Measurements from ENCODE around the gene RANBP3.

Gene RANBP3

GRCh38 chr19:5914946-5915781 lies 62.8 kb downstream of the RANBP3 start:
- peak overlapping the region; percentile 92 for H2BK12ac ChIP-seq (ENCODE audit: low read length)
- H3K4ac ChIP-seq (ENCODE audit: low read depth, low read length) = peak overlapping the region; percentile 67
- H3K27ac ChIP-seq (ENCODE audit: low read depth, low read length) = peak overlapping the region; percentile 74
- peak overlapping the region; percentile 98 for H2AK5ac ChIP-seq (ENCODE audit: low read length)
- H2BK120ac ChIP-seq (ENCODE audit: insufficient read depth, low read length, poor library complexity) = peak overlapping the region; percentile 88
- H3K79me1 ChIP-seq (ENCODE audit: low read length) = peaks cover 28% of the 10 kb centered on the region
- H3K4me2 ChIP-seq (ENCODE audit: low read length) = peak overlapping the region; percentile 46
- no peaks in the 10 kb centered on the region for H3K27me3 ChIP-seq (ENCODE audit: insufficient read depth, low read length)
- peak overlapping the region; percentile 96 for H3K14ac ChIP-seq (ENCODE audit: low read length)
- H3K79me2 ChIP-seq (ENCODE audit: control insufficient read depth, insufficient read depth, low read length, poor library complexity) = peaks cover 8% of the 10 kb centered on the region
- peak overlapping the region; percentile 70 for H4K12ac ChIP-seq (ENCODE audit: low read depth, low read length)
- peak; percentile 75 to 84 for DNase-seq
- peak overlapping the region; percentile 56 for H2AFZ ChIP-seq (ENCODE audit: insufficient read depth, low read length, poor library complexity)
- H4K91ac ChIP-seq (ENCODE audit: low read depth, low read length) = peak overlapping the region; percentile 90
- no CpG with 5 or more reads among the region's 42 CpGs for WGBS (ENCODE audit: extremely low coverage, insufficient coverage, insufficient read length)
- no peak overlapping the region for H3K23ac ChIP-seq (ENCODE audit: low read length)
- H2BK5ac ChIP-seq (ENCODE audit: low read depth, low read length, poor library complexity) = peak overlapping the region; percentile 91
- H4K8ac ChIP-seq (ENCODE audit: low read depth, low read length) = peak overlapping the region; percentile 85
- no peaks in the 10 kb centered on the region for H3K9me3 ChIP-seq (ENCODE audit: insufficient read depth, low read depth, low read length)
- H3K9ac ChIP-seq (ENCODE audit: low read length) = no peak overlapping the region
- H3K4me1 ChIP-seq (ENCODE audit: control insufficient read depth in 1 of 2, insufficient read depth in 2 of 2, low read length in 2 of 2) = peaks cover 32 to 41% of the 10 kb centered on the region in 2 experiments
- H3K36me3 ChIP-seq (ENCODE audit: control insufficient read depth in 1 of 2, insufficient read depth in 2 of 2, low read length in 2 of 2) = peaks cover 50 to 51% of the 10 kb centered on the region in 2 experiments
- H3K4me3 ChIP-seq (ENCODE audit: low read depth, low read length) = no peak overlapping the region
- peak overlapping the region; percentile 98 for H3K18ac ChIP-seq (ENCODE audit: low read length)

- Histone ChIP-seq H3K4me2 (ENCODE audit: low read length) (no peak overlapping the region), H3K14ac (ENCODE audit: low read length) (peak overlapping the region; percentile 96), H3K79me2 (ENCODE audit: control insufficient read depth, insufficient read depth, low read length, poor library complexity) (peaks cover 8% of the 10 kb centered on the region), H4K8ac (ENCODE audit: low read depth, low read length) (peak overlapping the region; percentile 17), H3K4ac (ENCODE audit: low read depth, low read length) (peak overlapping the region; percentile 25), H3K27ac (ENCODE audit: low read depth, low read length) (peak overlapping the region; percentile 35), H2BK120ac (ENCODE audit: insufficient read depth, low read length, poor library complexity) (peak overlapping the region; percentile 87), H3K23ac (ENCODE audit: low read length) (no peak overlapping the region), H3K79me1 (ENCODE audit: low read length) (peaks cover 34% of the 10 kb centered on the region), H3K27me3 (ENCODE audit: insufficient read depth, low read length) (no peaks in the 10 kb centered on the region), H3K36me3 (ENCODE audit: control insufficient read depth in 1 of 2, insufficient read depth in 2 of 2, low read length in 2 of 2) (peaks cover 43 to 48% of the 10 kb centered on the region in 2 experiments), H2AFZ (ENCODE audit: insufficient read depth, low read length, poor library complexity) (no peak overlapping the region), H2BK12ac (ENCODE audit: low read length) (peak overlapping the region; percentile 92), H2BK5ac (ENCODE audit: low read depth, low read length, poor library complexity) (peak overlapping the region; percentile 73), H3K9me3 (ENCODE audit: insufficient read depth, low read depth, low read length) (no peaks in the 10 kb centered on the region), H4K91ac (ENCODE audit: low read depth, low read length) (peak overlapping the region; percentile 90), H3K4me3 (ENCODE audit: low read depth, low read length) (no peak overlapping the region), H3K4me1 (ENCODE audit: control insufficient read depth in 1 of 2, insufficient read depth in 2 of 2, low read length in 2 of 2) (peaks cover 38 to 48% of the 10 kb centered on the region in 2 experiments), H4K12ac (ENCODE audit: low read depth, low read length) (no peak overlapping the region), H2AK5ac (ENCODE audit: low read length) (peak overlapping the region; percentile 98), H3K9ac (ENCODE audit: low read length) (no peak overlapping the region), H3K18ac (ENCODE audit: low read length) (peak overlapping the region; percentile 98)
- DNase-seq = no peak
- WGBS (ENCODE audit: extremely low coverage, insufficient coverage, insufficient read length) = no CpG with 5 or more reads among the region's 22 CpGs
Observed at GRCh38 chr19:5914358-5914774, 63.6 kb downstream of the RANBP3 start.

DNA sequence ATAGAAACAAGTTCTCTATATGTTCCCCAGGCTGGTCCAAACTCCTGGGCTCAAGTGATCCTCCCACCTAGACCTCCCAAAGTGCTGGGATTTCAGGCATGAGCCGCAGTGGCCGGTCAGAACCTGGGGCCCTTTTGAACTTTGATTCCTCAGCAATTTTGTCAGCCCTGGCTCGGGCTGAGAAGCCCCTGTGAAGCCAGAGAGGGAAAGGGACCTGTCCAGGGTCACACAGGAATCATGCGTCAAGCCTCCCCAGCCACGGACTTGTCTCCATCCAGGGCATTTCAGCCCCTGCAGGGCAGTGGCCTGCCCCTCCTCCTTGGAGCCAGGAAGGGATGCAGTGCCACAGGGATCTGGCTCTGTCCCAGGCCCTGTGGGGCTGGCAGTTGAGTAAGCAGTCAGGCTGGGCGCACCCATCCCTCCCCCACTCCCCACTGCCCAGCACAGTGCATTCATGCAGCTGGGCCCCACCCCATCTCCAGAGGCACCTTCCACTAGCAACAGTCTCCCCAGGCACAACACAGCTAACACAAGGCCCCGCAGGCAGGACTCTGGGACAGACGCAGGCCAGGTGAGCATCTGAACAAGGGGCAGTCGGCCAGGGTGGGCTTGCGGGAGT lies 64.1 kb downstream of the RANBP3 start, which contains the start of gene CAPS:
TSS of gene CAPS (plus strand) at position 516 of the 619 bp plus-strand sequence. CDS start 153 bp downstream, outside the sequence.
- H3K14ac ChIP-seq (ENCODE audit: low read length) = peak within 1 kb of the TSS; percentile 96

GRCh38 chr19:5911366-5911765 lies 66.6 kb downstream of the RANBP3 start:
- Histone ChIP-seq H2BK5ac (ENCODE audit: low read depth, low read length, poor library complexity) (no peak overlapping the region), H3K4ac (ENCODE audit: low read depth, low read length) (no peak overlapping the region), H3K79me1 (ENCODE audit: low read length) (peaks cover 38% of the 10 kb centered on the region), H4K12ac (ENCODE audit: low read depth, low read length) (no peak overlapping the region), H3K14ac (ENCODE audit: low read length) (no peak overlapping the region), H3K79me2 (ENCODE audit: control insufficient read depth, insufficient read depth, low read length, poor library complexity) (peaks cover 8% of the 10 kb centered on the region), H3K36me3 (ENCODE audit: control insufficient read depth in 1 of 2, insufficient read depth in 2 of 2, low read length in 2 of 2) (peaks cover 14 to 20% of the 10 kb centered on the region in 2 experiments), H3K9ac (ENCODE audit: low read length) (no peak overlapping the region), H3K9me3 (ENCODE audit: insufficient read depth, low read depth, low read length) (no peaks in the 10 kb centered on the region), H3K27ac (ENCODE audit: low read depth, low read length) (no peak overlapping the region), H2AFZ (ENCODE audit: insufficient read depth, low read length, poor library complexity) (no peak overlapping the region), H2BK12ac (ENCODE audit: low read length) (no peak overlapping the region), H3K4me1 (ENCODE audit: control insufficient read depth in 1 of 2, insufficient read depth in 2 of 2, low read length in 2 of 2) (peaks cover 41 to 53% of the 10 kb centered on the region in 2 experiments), H3K27me3 (ENCODE audit: insufficient read depth, low read length) (no peaks in the 10 kb centered on the region), H4K91ac (ENCODE audit: low read depth, low read length) (no peak overlapping the region), H3K18ac (ENCODE audit: low read length) (no peak overlapping the region), H3K23ac (ENCODE audit: low read length) (no peak overlapping the region), H3K4me2 (ENCODE audit: low read length) (no peak overlapping the region), H2AK5ac (ENCODE audit: low read length) (no peak overlapping the region), H2BK120ac (ENCODE audit: insufficient read depth, low read length, poor library complexity) (no peak overlapping the region), H4K8ac (ENCODE audit: low read depth, low read length) (no peak overlapping the region), H3K4me3 (ENCODE audit: low read depth, low read length) (no peak overlapping the region)
- no peak for DNase-seq
- no CpG with 5 or more reads among the region's 1 CpG for WGBS (ENCODE audit: extremely low coverage, insufficient coverage, insufficient read length)

More for the DNA sequence above, 64.1 kb downstream of the RANBP3 start, which contains the start of gene CAPS:
- DNase-seq = peak in 1 of 2 donors; percentile 24
- Histone ChIP-seq H2AFZ (ENCODE audit: insufficient read depth, low read length, poor library complexity) (peak within 1 kb of the TSS; percentile 38), H4K12ac (ENCODE audit: low read depth, low read length) (peak within 1 kb of the TSS; percentile 51), H3K4me3 (ENCODE audit: low read depth, low read length) (no peak within 1 kb of the TSS), H3K23ac (ENCODE audit: low read length) (no peak within 1 kb of the TSS), H3K27me3 (ENCODE audit: insufficient read depth, low read length) (no peaks in the 10 kb centered on the region), H3K36me3 (ENCODE audit: control insufficient read depth in 1 of 2, insufficient read depth in 2 of 2, low read length in 2 of 2) (peaks cover 38 to 43% of the 10 kb centered on the region in 2 experiments), H3K79me1 (ENCODE audit: low read length) (peaks cover 38% of the 10 kb centered on the region), H4K8ac (ENCODE audit: low read depth, low read length) (peak within 1 kb of the TSS; percentile 67), H3K4me2 (ENCODE audit: low read length) (peak within 1 kb of the TSS; percentile 46), H2BK12ac (ENCODE audit: low read length) (peak within 1 kb of the TSS; percentile 92), H3K27ac (ENCODE audit: low read depth, low read length) (peak within 1 kb of the TSS; percentile 35), H4K91ac (ENCODE audit: low read depth, low read length) (peak within 1 kb of the TSS; percentile 90), H3K9me3 (ENCODE audit: insufficient read depth, low read depth, low read length) (no peaks in the 10 kb centered on the region), H3K79me2 (ENCODE audit: control insufficient read depth, insufficient read depth, low read length, poor library complexity) (peaks cover 8% of the 10 kb centered on the region), H2BK120ac (ENCODE audit: insufficient read depth, low read length, poor library complexity) (peak within 1 kb of the TSS; percentile 87), H3K9ac (ENCODE audit: low read length) (no peak within 1 kb of the TSS), H3K4ac (ENCODE audit: low read depth, low read length) (peak within 1 kb of the TSS; percentile 67), H2AK5ac (ENCODE audit: low read length) (peak within 1 kb of the TSS; percentile 98), H3K4me1 (ENCODE audit: control insufficient read depth in 1 of 2, insufficient read depth in 2 of 2, low read length in 2 of 2) (peaks cover 40 to 53% of the 10 kb centered on the region in 2 experiments), H2BK5ac (ENCODE audit: low read depth, low read length, poor library complexity) (peak within 1 kb of the TSS; percentile 73), H3K18ac (ENCODE audit: low read length) (peak within 1 kb of the TSS; percentile 98)
- WGBS (ENCODE audit: extremely low coverage, insufficient coverage, insufficient read length) = no CpG with 5 or more reads among the region's 10 CpGs

Data from trophoblast cell (in vitro differentiated cells and primary cell).